HG02798 (cell line): ENCODE results near the gene TNN.
"Not testable (repeated sequence)": the region's sequence is repeated elsewhere in the genome, so short reads cannot be mapped to it uniquely, and the experiment has no call there.

ENCODE experiments used
- ATAC-seq: cut with Tn5 transposase; IDR thresholded peaks from one replicate; pipeline ENCODE4 v1.9.1; 2021; ENCODE audit warnings: mild to moderate bottlenecking; ENCODE audit not compliant: unreplicated experiment, poor library complexity

TNN gene, protein sequence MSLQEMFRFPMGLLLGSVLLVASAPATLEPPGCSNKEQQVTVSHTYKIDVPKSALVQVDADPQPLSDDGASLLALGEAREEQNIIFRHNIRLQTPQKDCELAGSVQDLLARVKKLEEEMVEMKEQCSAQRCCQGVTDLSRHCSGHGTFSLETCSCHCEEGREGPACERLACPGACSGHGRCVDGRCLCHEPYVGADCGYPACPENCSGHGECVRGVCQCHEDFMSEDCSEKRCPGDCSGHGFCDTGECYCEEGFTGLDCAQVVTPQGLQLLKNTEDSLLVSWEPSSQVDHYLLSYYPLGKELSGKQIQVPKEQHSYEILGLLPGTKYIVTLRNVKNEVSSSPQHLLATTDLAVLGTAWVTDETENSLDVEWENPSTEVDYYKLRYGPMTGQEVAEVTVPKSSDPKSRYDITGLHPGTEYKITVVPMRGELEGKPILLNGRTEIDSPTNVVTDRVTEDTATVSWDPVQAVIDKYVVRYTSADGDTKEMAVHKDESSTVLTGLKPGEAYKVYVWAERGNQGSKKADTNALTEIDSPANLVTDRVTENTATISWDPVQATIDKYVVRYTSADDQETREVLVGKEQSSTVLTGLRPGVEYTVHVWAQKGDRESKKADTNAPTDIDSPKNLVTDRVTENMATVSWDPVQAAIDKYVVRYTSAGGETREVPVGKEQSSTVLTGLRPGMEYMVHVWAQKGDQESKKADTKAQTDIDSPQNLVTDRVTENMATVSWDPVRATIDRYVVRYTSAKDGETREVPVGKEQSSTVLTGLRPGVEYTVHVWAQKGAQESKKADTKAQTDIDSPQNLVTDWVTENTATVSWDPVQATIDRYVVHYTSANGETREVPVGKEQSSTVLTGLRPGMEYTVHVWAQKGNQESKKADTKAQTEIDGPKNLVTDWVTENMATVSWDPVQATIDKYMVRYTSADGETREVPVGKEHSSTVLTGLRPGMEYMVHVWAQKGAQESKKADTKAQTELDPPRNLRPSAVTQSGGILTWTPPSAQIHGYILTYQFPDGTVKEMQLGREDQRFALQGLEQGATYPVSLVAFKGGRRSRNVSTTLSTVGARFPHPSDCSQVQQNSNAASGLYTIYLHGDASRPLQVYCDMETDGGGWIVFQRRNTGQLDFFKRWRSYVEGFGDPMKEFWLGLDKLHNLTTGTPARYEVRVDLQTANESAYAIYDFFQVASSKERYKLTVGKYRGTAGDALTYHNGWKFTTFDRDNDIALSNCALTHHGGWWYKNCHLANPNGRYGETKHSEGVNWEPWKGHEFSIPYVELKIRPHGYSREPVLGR (N-terminal part only)

DNA sequence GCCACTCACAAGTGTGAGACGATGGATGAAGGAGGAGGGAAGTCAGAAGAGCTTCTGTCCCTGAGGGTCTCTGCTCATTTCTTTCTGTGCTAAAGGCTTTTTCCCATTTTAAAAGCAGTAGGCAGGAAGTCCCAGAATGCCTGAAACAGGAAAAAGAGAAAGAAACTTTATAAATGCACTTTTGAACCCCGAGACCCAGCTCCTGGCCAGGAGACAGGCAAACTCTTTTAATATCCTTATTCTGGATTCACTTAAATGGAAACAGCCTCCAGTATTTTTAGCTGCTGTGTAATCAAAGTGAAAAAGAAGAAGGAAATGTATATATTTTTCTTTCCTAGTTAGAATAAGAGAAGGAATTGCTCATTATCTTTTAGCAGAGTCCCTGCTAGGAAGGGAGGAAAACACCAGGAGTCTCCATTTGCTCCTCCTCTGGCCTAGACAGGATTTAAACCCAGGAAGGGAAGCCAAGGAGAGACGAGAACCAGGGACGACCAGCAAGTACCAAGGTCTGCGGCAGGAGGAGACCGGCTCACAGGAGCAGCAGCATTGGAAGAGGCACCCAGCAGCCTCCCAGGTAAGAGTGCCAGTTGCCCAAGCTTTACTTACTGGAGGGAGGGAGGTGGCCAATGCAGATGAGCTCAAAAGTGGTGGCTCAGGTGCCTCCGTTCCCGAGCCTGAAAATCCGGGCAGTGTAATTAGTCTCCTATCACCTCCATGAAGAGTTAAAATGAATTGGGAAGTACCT is at the start of gene TNN:
Gene TNN, plus strand, starts transcription at position 472 of the 745 bp plus-strand sequence. CDS start 9,586 bp downstream, outside the sequence.
- no peak for ATAC-seq

DNA sequence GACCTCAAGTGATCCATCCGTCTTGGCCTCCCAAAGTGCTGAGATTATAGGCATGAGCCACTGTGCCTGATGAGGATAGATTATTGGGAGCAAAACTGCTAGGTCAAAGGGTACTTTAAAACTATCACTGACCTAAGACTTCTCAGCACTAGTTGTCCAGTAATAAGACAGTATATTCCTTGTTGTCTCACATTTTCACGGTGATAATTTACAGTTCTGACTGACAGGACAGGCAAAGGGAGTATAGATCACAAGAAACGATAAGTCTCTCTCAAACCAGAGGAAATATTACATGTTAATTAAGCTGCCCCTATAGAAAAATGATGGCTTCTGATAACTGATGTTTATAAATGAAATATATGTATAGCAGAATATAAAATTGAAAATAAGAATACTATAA is 48.1 kb upstream of the TNN start:
- no peak for ATAC-seq

DNA sequence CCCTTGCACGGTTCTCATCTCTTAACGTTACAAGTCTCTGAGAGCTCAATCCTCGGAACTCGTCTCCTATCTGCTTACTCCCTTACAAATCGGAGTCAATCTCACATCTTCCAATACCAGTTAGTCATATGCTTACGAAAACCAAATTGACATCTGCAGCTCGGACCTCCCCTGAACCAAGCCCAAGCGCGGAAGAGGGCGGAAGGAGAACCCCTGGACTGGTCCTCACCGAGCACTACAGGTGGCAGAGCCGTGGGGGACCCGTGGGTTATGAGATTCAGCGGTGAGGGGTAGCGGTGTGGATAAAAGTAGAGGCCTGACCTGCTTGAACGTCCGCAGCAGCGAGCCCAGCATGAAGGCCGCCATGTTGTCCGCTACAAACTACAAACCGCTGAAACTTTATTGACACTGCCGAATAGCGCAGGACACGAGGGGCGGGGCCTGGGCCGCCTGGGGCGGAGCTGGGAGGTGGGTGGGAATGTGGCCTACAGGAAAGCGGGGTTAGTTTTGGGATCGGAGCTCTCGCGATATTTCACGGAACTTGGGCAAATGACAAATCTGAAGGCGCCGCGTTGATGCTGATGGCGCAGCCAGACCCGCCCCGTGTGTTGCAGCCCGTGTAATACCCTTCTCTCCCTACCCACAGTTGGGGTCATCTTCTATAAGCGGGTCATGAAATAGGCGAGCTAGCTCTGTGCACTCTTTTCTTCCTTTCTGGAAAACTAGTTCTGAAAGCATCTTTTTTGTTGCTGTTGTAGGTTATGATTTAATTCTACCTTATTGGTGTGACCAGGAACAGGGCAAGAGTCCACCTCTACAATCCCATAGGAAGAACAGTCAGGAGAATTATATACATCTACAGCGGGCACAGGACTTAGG is 44.4 kb upstream of the TNN start, which contains the start of gene MRPS14:
Gene MRPS14, minus strand, starts transcription at position 383 of the 879 bp plus-strand sequence. Its CDS starts 17 bp downstream, at position 366.
- ATAC-seq = peak; percentile 94

DNA sequence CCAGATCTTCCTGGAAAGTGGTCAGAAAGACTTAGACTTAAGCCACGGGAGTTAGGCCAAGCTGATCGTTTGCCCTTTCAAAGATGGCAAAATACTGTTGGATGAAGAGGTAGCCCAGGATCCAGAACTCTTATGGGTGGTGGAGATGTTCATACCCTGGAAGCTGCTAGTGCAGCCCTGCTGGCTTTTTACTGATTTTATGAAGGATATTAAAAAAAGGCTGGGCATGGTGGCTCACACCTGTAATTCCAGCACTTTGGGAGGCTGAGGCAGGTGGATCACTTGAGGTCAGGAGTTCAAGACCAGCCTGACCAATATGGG is 43.8 kb upstream of the TNN start:
- not testable (repeated sequence) for ATAC-seq

DNA sequence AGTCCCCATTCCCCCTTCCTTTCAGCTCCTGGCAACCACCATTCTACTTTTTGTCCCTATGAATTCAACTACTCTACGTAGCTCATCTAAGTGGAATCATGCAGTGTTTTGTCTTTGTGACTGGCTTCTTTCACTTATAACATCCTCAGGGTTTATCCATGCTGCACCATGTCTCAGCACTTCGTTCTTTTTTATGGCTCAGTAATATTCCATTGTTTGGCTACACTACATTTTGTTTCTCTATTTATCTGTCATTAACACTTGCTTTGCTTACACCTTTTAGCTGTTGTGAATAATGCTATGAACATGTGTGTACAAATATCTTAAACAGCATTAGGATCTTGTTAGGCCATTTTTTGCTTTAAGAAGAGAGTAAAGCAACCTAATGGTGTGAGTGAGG is 42.9 kb upstream of the TNN start:
- no peak for ATAC-seq

DNA sequence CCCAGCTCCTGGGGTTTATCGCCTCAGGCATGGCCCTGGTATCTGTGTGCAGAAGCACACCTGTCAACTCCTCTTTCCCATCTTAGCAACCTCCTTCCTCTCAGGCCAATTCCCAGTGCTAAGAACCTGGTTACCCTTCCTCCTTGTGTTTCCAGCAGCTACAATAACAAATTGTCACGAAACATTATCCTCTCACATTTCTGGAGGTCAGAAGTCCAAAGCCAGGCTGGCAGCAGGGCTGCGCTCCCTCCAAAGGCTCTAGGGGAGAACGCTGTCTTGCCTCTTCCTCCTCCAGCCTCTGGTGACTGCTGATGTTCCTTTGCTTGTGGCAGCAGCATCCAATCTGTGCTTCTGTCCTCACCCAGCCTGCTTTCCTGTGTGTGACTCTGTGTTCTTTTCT is 33.7 kb upstream of the TNN start:
- ATAC-seq = no peak

DNA sequence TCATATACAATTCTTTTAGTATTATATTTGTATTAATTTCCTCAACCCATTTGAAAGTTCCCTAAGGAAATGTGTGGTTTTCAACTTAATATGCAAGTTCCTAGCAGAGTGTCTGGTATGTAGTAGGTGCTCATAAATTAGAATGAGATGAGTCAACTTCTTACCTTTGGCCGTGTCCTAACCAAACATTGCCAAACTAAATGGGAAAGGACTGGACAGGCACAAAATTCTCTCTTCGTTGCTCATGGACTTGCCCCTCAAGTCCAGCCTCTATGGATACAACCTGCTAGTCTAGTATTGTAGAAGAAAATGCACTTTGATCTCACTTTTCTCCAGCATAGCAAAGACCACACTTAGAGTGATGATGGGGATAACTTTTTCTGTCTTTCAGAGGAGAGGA is 32.9 kb upstream of the TNN start:
- ATAC-seq = no peak

DNA sequence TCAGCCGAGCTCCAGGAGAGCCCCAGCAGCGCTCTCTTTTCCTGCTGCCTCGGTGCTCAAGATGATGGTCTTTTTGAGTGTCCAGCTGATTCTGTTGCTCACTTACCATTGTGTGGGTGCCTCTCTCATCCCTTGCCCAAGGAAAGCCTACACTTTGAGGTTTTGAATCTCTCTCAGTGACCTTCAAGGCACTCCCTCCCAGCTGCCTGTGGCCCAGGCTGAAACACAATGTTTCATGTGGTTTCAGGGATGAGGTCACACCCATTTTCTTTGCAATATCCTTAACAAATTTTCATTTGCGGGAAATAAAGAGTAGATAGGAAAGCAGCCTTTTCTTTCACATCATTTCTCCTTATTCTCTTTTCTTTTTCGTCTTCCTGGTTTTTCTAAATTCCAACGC is 31.8 kb upstream of the TNN start:
- no peak for ATAC-seq

DNA sequence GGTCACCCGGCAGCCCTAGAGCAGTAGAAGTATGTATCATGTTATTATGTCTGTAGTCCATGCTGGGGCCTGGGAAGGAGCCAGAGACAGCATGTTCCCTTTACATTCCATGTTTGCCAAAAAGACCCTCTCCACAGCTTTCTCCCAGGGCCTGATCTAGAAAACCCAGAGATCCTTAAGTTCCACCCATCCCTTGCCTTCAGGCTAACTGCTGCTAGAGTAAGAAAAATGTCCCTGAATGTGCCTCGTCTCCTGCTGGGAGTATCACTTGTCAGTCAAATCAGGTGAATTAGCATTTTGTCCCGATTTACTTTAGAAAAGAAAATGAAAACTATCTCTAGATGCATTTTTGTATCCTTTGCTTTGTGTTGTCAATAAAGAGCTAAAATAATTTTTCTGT is 31.2 kb upstream of the TNN start:
- ATAC-seq = no peak

DNA sequence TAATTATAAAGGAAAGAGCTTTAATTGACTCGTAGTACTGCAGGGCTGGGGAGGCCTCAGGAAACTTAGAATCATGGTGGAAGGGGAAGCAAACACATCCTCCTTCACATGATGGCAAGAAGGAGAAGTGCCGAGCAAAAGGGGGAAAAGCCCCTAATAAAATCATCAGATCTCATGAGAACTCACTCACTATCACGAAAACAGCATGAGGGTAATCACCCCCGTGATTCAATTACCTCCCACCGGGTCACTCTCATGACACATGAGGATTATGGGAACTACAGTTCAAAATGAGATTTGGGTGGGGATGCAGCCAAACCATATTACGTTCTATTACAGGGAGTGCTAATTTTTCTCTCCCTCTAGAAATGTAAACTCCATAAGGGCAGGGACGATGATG is 30.2 kb upstream of the TNN start:
- ATAC-seq = no peak

DNA sequence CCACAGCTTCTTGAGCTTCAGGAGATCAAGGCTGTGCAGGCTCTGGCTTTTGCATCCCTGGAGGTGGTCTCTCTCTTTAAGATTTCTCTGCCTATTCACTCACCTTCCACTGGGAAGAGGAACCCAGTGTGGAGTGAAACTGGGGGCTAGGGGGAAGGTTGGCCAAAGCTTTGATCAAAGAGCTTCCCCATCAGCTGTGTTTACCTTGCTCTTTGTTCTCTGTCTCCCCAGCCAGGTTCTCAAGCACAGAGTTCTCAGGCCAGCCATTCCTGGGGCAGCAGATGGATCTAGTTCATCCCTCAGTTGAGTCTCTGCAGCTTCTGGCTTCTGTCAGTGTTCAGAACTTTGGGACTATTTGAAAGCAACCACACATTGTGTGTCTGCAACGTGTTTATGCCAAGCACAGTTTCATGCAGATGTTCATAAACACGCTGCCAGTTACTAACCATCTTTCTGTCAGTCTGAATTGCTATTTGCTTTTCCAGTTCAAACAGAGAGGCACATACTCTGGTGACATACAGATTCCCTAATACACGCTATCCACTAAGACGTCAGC is 27.2 kb upstream of the TNN start:
- no peak for ATAC-seq

DNA sequence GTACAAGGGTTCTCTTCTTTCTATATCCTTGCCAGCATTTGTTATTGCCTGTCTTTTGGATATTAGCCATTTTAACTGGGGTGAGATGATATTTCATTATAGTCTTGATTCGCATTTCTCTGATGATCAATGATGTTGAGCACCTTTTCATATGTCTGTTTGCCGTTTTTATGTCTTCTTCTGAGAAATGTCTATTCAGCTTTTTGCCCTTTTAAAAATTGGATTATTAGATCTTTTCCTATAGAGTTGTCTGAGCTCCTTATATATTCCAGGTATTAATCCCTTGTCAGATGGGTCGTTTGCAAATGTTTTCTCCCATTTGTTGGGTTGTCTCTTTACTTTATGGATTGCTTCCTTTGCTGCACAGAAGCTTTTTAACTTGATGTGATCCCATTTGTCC is 25.0 kb upstream of the TNN start:
- ATAC-seq = no peak

DNA sequence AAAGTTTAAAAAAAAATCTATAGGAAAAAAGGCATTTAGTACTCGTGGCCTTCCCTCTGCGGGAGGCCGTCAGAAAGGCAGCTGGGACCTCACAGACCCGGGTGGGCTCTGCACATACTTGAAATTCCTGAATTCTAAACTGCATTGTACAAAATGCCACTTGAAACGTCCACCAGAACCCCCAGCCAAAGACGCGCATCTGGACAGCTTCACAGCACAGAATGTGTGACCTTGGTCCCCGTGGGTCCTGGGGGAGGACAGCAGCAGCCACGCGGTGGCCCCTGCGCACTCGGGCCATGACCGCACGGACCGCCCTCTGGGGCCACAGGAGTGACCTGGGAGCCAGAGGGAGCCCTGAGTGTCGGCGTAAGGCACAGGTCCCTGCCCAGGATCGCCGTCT is 23.8 kb upstream of the TNN start:
- ATAC-seq = no peak

DNA sequence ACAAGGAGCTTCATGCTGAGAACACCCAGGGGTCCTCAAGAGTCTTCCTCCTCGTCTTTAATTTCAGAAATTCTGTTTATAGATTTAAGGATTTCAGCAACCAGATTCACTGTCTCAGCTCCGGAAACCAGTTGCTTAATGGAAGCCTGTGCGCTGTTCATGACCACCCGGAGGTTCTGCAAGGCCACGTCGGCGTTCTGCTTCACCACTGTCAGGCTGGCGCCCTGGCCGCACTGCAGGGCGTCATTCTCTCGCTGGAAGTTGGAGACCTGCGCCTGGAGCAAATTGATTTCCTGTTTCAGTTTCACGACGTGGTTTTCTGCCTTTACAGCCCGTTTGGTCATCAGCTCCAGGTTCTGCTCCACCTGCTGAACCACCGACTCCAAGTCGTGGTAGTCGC is 23.0 kb upstream of the TNN start:
- not testable (repeated sequence) for ATAC-seq

DNA sequence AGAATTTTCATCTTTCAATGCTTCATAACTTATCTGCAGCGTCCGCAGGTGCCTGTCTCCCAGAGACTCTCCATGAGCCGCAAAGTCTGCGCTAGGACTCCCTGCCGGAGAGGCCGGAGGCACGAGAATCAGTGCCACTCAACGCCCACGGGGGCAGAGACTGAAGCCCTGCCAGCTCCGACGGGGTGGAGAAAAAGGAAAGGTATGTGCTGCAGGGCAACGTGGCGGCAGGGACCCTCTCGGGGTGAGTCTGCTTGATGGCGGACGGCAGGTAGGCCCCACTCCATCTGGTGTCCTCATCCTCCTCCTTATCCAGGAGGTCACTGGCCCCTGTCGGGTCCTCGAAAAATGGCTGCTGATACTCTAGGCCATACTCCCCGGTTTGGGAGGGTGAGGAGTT is 22.5 kb upstream of the TNN start:
- no peak for ATAC-seq

DNA sequence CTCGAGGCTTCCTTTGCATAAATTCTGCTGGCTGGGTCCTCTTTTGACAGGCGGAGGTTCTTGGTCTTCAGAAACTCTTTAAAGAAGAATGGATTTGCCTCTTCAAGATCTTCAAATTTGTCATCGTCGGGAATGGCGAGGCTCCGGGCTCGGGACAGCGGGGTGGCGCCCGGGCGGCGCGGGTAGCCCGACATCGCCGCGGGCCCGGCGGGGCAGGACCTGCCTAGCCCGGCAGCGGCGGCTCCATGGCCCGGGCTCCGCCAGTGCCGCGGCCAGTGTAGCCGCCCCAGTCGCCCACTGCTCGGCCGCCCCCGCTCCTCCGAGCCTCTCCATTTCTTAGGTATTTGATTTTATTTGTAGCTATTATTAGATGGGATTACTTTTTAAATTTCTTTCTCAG is 22.1 kb upstream of the TNN start:
- ATAC-seq = no peak

DNA sequence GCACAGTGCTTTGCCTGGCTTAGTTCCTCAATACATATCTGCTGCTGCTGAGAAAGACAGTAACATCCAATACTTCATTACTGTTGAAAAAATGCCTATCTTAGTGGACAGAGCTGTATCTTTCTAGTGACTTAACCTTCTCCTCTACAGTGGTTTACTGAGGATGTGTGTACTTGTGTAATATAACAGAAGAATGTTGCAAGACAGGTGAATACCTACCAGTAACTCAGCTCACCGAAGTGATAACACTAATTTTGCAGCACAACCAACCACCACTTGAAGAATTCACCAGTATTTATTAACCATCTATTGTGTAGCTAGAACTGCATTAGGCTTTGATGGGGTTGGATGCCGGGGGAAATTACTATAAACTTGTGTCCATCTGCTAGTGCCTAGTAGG is 16.6 kb upstream of the TNN start:
- no peak for ATAC-seq

DNA sequence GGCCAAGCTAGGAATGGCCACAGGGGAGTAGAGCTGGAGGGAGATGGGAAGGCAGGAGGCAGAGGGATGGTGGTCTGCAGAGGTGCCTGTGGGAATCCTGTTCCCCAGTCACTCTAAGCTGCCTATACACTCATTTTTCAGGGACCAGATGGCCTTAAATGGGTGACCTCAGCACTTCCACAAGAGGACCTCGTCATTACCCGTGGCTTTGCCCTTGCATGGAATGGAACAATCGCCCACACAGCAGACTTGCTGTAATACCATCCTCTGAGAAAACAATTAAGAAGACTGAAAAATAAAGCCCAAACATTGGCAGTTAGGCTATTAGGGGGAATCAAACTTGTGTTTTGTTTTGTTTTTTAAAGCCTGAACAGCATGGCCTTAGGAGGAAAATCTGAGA is 12.9 kb upstream of the TNN start:
- ATAC-seq = no peak

DNA sequence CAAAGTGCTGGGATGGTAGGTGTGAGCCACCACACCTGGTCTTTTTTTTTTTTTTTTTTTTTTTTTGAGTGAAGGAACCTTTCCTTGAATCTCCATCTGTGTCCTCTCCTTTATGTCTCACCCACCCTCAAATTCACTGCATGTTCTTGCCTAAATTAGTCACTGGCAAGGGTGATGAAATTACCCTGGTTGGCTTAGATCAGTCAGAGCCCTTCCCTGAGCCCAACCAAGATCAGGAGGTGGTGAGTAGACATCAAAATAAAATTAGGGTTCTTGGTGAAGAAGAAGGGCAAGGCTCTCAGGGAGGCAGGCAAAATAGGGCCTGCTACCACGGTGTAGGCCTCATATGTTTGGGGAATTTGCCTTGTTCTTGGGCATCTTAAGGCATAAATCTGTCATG is 5.3 kb upstream of the TNN start:
- ATAC-seq = no peak
